IPS-18a (cell line): Measurements from ENCODE around the gene PITRM1.

Experiments
- H3K27ac ChIP-seq: one replicate; pipeline ENCODE4 v1.5.1; 2013; ENCODE audit warnings: low read length
- H3K27me3 ChIP-seq: one replicate; pipeline ENCODE4 v1.6.1; 2013; ENCODE audit warnings: mild to moderate bottlenecking, low read length; ENCODE audit not compliant: control insufficient read depth, insufficient read depth
- H3K36me3 ChIP-seq: one replicate; pipeline ENCODE4 v1.6.1; 2013; ENCODE audit warnings: low read depth, low read length; ENCODE audit not compliant: control insufficient read depth
- H3K4me1 ChIP-seq: one replicate; pipeline ENCODE4 v1.6.1; 2013; ENCODE audit warnings: low read depth, low read length; ENCODE audit not compliant: control insufficient read depth
- H3K4me3 ChIP-seq: one replicate; pipeline ENCODE4 v1.5.1; 2013; ENCODE audit warnings: low read length
- H3K9ac ChIP-seq: one replicate; pipeline ENCODE4 v1.6.1; 2013; ENCODE audit warnings: mild to moderate bottlenecking, low read length, moderate library complexity
- H3K9me3 ChIP-seq: one replicate; pipeline ENCODE4 v1.6.1; 2013; ENCODE audit warnings: low read depth, low read length; ENCODE audit not compliant: control insufficient read depth

The PITRM1 gene

DNA sequence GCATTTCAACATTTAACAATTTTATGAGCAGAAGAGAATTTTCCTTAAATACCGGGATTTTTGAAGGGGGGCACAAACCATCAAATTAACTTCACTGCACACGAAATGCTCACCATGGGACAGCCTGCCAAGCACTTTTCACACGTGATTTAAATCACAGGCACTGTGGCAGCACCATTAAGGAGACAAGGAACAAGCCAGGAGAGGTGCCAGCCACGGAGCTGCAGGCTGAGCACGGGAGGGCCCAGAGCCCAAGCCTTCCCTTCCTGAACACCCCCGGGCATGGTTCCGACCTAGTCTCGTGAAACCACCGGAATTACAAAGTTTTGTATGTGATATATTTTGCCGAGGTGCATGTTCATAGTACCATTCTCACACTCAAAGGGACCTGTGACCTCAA is 13.4 kb downstream of the PITRM1 start:
- no peaks in the 10 kb centered on the region for H3K27me3 ChIP-seq
- H3K9ac ChIP-seq = no peak overlapping the region
- H3K27ac ChIP-seq = no peak overlapping the region

DNA sequence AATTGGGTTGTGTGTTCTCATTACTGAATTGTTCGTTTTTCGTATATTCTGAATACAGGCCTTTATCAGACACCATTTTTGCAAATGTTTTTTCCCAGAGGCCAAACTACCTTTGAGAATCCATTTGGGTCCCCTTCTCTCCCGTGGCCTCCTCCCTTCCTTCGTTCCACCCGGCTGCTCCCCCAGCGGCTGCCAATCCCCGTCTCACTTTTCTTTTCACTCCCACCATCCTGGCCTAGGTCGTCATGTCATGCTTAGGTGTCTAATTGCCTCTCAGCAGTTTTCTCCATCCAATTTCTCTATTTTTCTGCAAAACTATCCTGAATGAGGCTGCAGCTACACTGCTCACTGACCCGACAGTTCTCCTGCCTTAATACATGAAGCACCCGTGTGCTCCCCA is 17.9 kb downstream of the PITRM1 start:
- Histone ChIP-seq H3K27me3 (no peaks in the 10 kb centered on the region), H3K4me3 (no peak overlapping the region), H3K9ac (no peak overlapping the region), H3K9me3 (no peaks in the 10 kb centered on the region), H3K36me3 (peaks cover 50% of the 10 kb centered on the region), H3K4me1 (no peaks in the 10 kb centered on the region), H3K27ac (no peak overlapping the region)

More for the DNA sequence above, 13.4 kb downstream of the PITRM1 start:
- H3K4me3 ChIP-seq = no peak overlapping the region
- H3K36me3 ChIP-seq = peaks cover 46% of the 10 kb centered on the region
- no peaks in the 10 kb centered on the region for H3K9me3 ChIP-seq
- H3K4me1 ChIP-seq = no peaks in the 10 kb centered on the region

DNA sequence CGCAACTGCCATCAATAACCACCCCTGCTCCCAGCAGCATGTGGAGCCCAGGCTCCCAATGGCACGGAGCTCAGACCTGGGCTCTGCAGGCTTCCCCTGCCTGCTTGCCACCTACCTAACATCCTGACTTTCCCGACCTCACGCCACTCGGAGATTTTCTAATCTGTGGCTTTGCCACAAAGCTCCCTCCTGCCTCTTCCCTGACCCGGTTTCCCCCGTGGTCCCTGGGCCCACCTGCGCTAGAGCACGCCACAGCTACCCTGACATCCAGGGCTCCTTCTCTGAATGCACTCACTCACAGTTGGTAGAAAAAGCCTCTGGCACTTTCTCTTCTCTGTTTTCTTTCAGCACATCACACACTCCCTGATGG is 20.0 kb downstream of the PITRM1 start:
- peaks cover 46% of the 10 kb centered on the region for H3K36me3 ChIP-seq
- no peak overlapping the region for H3K27ac ChIP-seq
- H3K4me1 ChIP-seq = no peaks in the 10 kb centered on the region
- no peak overlapping the region for H3K9ac ChIP-seq
- no peak overlapping the region for H3K4me3 ChIP-seq
- H3K27me3 ChIP-seq = no peaks in the 10 kb centered on the region
- no peaks in the 10 kb centered on the region for H3K9me3 ChIP-seq

DNA sequence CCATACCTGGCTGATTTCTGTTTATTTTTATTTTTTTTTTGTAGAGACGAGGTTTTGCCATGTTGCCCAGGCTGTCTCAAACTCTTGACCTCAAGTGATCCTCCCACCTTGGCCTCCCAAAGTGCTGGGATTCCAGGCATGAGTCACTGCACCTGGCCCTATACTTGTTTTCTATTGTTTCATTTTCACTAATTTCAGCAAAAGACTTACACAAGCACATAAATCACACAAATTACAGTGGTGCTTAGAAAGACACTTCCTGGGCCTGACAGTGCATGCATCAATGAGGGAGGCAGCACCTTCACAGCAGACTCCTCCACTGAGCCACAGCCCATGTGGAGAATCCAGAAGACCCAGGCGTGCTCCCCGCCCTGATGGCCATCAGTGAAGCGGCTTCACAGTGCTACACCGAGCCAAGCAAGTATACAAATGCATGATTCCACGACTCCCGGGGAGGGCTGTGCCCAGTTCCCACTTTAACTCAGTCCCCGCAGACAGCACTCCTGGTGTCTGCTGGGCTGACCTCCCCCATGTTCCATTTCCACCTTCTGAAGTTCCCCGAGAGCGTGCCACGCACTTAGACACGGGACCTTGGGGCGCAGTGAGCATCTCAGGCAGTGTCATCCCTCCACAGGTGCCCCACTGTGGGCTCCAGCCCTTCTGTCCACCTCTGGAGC is 20.6 kb downstream of the PITRM1 start:
- peaks cover 52% of the 10 kb centered on the region for H3K36me3 ChIP-seq
- no peaks in the 10 kb centered on the region for H3K9me3 ChIP-seq
- H3K27me3 ChIP-seq = no peaks in the 10 kb centered on the region
- no peak overlapping the region for H3K4me3 ChIP-seq
- no peaks in the 10 kb centered on the region for H3K4me1 ChIP-seq
- no peak overlapping the region for H3K9ac ChIP-seq
- H3K27ac ChIP-seq = no peak overlapping the region

DNA sequence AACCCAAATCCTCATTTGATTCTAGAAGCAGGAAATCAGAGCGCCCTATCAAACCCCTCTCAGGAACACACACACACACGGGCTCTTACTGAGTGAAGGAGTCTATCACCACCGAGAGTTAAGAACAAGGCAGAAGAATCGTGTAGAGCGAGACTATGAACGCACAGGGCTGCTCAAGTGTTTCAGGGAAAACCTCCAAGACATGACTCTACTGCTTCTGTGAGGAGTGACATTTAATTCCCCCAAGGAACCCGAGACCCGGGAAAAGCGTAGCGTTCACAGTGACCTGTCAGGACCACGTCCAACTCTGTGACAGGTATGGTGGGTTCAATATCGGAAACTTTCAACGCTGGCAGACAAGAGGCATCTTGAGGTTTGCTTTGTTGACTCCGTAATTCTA is 21.6 kb downstream of the PITRM1 start:
- Histone ChIP-seq H3K9ac (no peak overlapping the region), H3K9me3 (no peaks in the 10 kb centered on the region), H3K4me3 (no peak overlapping the region), H3K27me3 (no peaks in the 10 kb centered on the region), H3K27ac (no peak overlapping the region), H3K36me3 (peaks cover 50% of the 10 kb centered on the region), H3K4me1 (no peaks in the 10 kb centered on the region)

DNA sequence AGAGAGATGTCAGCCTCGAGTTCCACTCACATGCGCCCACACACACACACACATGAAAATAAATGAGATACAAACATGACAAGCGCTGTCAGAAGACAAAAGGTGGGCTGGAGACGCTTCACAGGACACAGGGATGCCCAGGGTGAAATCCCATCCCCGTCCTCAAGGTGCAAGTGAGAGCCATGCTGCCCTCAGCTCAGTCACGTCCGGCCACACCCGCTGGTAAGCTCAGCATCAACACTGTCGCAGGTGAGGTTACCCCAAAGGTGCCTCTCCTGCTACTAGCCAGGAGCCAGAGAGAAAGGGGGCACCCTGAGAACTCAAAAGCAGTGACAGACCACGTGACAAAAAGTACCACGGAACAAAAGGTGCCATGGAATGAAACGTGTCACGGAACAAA is 22.2 kb downstream of the PITRM1 start:
- Histone ChIP-seq H3K36me3 (peaks cover 46% of the 10 kb centered on the region), H3K4me3 (no peak overlapping the region), H3K9me3 (no peaks in the 10 kb centered on the region), H3K27me3 (no peaks in the 10 kb centered on the region), H3K4me1 (no peaks in the 10 kb centered on the region), H3K27ac (no peak overlapping the region), H3K9ac (no peak overlapping the region)

DNA sequence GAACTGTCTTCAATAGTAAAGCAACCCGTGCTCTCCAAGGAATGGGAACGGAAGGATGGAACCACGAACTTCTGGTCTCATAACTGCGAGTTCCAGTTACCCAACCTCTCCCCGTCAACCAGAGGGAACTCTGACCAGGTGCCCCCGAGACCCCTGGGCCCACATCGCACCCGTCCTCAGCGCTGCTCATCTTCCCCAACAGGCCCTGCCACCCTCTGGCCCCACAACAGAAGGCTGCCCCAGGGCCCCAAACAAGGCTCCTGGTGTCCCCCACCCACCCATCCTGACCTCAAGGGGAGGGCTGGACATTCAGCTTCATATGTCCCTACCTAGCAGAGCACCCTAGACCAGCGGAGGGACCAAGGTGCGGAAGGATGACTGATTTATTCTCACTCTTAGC is 22.7 kb downstream of the PITRM1 start:
- Histone ChIP-seq H3K4me3 (no peak overlapping the region), H3K36me3 (peaks cover 47% of the 10 kb centered on the region)

DNA sequence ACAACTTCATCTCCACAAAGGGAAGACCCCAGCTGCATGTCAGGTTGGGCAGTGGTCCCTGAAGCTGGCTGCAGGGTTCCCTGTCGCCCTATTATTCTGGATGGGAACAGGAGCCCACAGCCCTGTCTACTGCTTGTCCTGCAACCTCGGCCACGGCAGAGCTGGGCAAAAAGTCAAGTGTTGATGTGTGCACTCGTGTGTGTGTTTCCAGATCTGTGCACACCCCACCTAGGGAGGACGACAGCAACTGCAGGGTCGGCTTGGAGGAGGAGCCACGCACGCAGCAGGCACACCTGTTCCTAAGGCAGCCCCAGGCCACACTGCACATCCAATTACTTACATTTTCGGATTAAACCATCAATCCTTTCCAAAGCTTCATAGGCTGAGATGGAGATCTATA is 23.6 kb downstream of the PITRM1 start:
- Histone ChIP-seq H3K4me1 (no peaks in the 10 kb centered on the region), H3K27ac (no peak overlapping the region), H3K27me3 (no peaks in the 10 kb centered on the region), H3K9me3 (no peaks in the 10 kb centered on the region), H3K4me3 (no peak overlapping the region), H3K9ac (no peak overlapping the region), H3K36me3 (peaks cover 40% of the 10 kb centered on the region)

More for the DNA sequence above, 22.7 kb downstream of the PITRM1 start:
- no peaks in the 10 kb centered on the region for H3K27me3 ChIP-seq
- H3K27ac ChIP-seq = no peak overlapping the region
- H3K9ac ChIP-seq = no peak overlapping the region
- H3K4me1 ChIP-seq = no peaks in the 10 kb centered on the region
- no peaks in the 10 kb centered on the region for H3K9me3 ChIP-seq

DNA sequence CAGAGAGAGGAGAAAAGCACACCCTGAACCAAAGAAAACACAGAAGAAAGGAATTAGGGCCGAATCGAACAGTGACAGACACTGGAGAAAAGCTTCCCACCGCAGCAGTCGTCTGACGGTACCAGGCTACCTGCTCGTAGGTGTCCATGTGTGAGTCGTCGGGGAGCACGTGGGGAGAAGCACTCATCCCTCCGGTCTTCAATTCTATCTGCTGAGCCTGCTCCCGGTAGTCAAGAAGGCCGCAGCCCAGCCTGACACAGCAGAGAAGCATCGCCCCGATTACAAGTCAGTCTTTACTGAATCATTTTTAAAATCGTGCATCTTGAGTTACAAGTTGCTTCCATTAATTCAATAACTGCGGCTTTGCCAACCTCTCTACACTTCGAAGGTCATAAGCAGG is 24.5 kb downstream of the PITRM1 start:
- H3K9ac ChIP-seq = no peak overlapping the region
- H3K27me3 ChIP-seq = no peaks in the 10 kb centered on the region
- H3K4me1 ChIP-seq = no peaks in the 10 kb centered on the region
- no peaks in the 10 kb centered on the region for H3K9me3 ChIP-seq
- H3K36me3 ChIP-seq = peaks cover 40% of the 10 kb centered on the region
- no peak overlapping the region for H3K27ac ChIP-seq
- H3K4me3 ChIP-seq = no peak overlapping the region

DNA sequence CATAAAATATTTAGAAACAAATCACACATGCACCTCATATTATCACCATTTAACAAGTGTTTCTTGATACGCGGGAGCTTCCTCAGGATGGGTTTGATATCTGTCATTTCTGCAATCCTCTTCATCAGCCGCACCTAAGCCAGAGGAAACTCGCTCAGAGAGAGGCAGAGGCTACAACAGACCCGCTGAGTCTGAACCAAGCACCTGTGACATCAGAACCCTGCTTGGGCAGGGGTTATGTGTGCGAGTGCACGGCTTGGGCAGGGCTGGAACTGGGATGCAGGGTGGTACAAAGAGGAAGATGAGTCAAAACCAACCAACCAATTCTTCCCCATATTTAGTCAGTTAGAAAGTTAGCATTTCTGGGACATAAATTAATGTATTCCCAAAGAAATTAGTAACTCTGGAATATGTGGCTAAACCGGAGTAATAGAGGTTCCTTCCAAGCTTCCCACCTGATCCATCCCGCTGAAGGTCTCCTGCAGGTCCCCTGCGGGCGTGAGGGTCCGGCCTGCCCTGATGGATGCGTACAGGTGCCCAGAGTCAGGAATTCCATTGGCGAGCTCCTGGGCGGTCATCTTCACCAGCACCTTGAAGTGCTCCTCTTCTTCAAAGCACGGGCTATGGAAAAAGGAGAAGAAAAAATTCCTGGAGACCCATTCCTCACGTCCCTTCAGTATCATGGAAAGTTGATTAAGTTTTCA is 25.3 kb downstream of the PITRM1 start:
- Histone ChIP-seq H3K27me3 (no peaks in the 10 kb centered on the region), H3K36me3 (peaks cover 36% of the 10 kb centered on the region), H3K27ac (no peak overlapping the region), H3K4me1 (no peaks in the 10 kb centered on the region), H3K4me3 (no peak overlapping the region), H3K9me3 (no peaks in the 10 kb centered on the region), H3K9ac (no peak overlapping the region)

DNA sequence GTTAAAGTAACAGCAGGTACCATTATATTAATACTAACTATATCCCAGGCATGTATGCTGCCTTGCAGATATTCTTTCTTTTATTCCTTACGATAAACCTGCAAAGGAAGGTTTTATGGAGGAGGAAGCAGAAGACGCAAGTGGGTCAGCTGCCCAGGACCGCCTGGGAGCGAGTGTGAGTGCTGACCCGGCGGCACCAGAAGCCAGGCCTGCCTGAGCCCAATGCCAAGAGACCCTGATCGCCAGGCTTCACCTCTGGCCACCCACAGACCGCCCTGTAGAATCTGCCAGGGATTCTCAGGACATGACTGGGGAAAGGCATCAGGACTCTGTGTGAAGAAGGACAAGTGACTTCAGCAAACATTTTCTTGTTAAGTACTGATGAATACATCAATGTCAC is 26.3 kb downstream of the PITRM1 start:
- no peaks in the 10 kb centered on the region for H3K27me3 ChIP-seq
- no peak overlapping the region for H3K4me3 ChIP-seq
- H3K9ac ChIP-seq = no peak overlapping the region
- H3K9me3 ChIP-seq = no peaks in the 10 kb centered on the region
- peaks cover 38% of the 10 kb centered on the region for H3K36me3 ChIP-seq
- H3K4me1 ChIP-seq = no peaks in the 10 kb centered on the region
- no peak overlapping the region for H3K27ac ChIP-seq

DNA sequence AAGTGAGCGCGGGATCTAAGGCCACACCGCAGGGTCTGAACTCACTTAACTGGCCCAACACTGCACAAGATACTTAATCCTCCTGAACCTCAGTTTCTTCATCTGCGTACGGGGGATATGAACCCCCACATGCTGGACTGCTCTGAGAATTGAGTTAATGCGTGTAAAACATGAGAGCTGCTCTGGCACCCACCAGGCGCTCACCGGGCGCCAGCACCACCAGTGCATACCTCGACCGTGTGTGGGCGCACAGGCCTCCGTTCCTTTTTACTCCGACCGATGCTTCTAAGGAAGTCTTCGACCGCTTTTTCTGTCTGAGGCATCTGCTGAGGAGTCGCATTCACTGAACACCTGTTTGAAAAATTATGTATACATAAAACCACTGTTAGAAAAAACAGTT is 27.2 kb downstream of the PITRM1 start:
- Histone ChIP-seq H3K9ac (no peak overlapping the region), H3K27me3 (no peaks in the 10 kb centered on the region), H3K27ac (no peak overlapping the region), H3K36me3 (peaks cover 40% of the 10 kb centered on the region), H3K4me3 (no peak overlapping the region), H3K4me1 (no peaks in the 10 kb centered on the region), H3K9me3 (no peaks in the 10 kb centered on the region)
